Stimulated activated CD4-positive, alpha-beta T cell treated with anti-CD3 and anti-CD28 coated beads, Interleukin-12 subunit alpha, Interleukin-12 subunit beta, amount 100 ng/mL, for 4 hours (primary cell): ENCODE measurements around the gene ABCA12.

ENCODE experiments used
- DNase-seq: peaks from one replicate; pipeline ENCODE4 v3.0.0-alpha.2; 2020

ABCA12 gene

DNA sequence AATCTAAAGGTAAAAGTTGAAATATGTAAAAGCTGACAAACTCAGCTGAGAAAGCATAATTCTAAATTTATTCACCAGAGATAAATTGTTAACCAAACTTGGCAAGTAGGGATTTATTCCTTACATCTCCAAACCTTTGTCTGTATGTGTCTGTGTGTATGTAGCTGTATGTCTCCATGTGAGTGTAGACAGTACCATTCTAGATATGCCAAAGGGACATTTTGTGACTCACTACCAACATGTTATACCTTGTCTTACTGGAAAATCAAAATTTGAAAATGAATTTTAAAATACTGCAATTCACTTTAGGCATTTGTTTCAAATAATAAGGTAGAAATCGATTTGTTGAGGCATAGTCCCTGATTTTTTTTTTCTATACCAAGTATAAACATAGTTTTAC is 102.1 kb downstream of the ABCA12 start:
- DNase-seq: no peak

DNA sequence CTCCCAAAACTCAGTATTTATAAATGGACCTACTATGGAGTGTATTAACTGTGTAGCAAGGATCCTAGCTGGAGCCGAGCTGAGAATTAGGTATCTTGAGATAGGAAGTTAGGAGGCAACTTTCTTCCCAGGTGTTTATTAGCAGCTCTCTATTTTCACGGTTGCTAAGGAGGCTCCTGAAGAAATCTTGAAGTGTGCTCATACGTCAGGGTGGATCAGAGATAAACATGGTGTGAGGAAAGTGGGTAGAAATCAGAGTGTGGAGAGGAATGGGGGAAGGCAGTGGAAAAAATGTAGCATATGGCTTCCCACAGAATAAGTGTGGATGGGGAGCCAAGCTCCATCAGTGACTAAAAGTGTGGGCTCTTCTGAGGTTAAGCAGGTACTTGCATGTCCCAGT is 104.3 kb downstream of the ABCA12 start:
- no peak for DNase-seq

DNA sequence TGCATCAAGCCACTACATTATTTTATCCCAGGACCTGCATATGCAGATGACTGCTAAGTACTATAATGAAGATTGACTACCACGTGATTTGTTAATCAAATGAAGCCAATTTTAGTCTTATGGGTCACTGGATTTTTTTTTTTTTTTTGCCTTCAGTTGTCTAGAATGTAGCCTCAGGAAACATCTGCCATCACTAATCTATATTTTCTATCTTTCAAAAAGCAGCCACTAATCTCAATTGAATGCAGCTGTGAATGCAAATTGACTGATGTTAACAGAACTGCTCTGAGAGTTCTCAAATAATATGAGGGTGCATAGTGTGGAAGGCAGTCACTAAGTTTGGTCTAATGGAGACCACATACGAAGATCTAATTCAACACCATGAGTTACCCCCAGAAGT is 106.3 kb downstream of the ABCA12 start:
- no peak for DNase-seq

DNA sequence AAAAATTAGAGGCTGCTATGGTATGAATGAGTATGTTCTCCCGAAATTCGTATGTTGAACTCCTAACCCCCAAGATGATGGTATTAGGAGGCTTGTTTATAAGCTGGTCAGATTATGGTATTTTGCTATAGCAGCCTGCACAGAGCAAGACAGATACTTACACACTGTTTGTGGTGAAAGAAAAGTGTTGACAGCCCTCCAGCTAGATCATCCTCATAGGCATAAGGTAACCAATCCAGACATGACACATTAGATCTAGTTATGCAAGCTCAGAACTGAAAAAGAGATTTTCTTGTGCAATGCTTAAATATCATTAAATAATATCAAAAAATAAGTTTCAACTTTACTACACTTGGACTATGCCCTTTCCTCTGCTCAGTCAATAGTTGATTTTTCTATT is 107.1 kb downstream of the ABCA12 start:
- DNase-seq: no peak

DNA sequence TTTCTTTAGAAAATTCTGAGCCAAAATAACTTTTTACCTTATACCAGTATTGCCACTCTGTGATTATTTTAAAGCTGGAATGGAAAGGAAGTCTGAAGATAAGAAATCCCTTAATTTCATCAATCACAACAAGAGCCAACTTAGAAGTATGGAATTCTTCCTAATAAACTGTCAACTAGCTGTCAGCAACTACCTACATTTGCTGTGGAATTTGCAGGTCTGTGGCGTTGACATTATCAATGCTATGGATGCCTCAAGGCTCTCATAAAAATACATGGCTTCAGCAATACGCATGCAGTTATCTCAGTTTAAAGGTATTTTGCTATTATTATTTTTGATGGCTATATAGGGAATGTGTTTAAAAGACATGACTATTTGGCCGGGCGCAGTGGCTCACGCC is 108.5 kb downstream of the ABCA12 start:
- no peak for DNase-seq

DNA sequence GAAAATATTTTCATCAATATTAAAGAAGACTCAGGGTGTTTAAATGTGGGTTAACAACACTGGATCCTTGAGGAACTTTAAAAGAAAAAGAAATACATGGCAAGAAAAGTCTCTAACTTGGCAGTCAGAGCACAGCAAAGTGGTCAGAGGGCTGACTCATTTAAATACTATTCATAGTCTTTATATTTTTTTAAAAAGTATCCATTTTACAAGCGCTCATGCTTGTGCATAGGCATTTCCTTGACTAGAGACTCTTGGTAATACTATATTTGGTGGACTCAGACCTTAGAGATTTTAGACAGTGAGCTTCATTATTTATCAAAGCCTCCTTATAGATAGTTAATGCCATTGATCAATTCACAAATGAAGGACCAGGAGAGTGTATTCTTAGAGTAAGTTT is 110.2 kb downstream of the ABCA12 start:
- no peak for DNase-seq

DNA sequence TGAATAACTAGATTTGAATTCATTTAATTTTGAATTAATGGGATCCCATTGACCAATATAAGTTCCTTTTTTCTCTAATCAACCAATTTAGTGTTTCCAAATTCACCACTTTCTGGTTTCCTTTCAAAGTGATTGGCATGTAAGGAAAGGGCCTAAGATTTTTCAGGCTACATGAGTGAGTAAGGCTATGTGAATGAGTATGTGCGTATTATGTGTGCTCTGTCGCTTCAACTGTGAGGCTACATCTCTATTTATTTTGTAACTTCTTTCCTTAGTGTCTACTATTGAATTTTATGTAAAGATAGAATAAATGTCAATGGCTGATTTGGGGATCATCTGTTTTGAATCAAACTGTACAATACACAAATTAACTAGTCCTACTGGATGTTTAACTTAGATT is 110.6 kb downstream of the ABCA12 start:
- DNase-seq: no peak

DNA sequence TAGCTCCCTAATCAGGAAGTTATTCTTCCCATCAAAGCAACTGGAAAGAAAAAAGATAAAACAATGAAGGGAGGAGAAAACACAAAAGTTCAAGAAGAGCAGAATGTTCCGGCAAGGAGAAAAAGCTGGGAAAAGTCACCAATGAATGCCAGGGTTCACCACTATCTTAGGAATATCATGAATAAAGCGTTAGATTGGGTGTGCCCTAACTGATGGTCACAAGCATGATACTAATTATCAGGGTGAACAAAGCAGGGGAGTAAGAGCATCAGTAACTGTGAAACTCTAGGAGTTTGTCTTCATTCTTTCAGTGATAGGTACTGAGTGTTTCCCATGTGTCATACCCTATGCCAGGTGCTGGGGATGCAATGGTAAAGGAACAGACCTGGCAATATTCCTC is 115.5 kb downstream of the ABCA12 start:
- DNase-seq: no peak

DNA sequence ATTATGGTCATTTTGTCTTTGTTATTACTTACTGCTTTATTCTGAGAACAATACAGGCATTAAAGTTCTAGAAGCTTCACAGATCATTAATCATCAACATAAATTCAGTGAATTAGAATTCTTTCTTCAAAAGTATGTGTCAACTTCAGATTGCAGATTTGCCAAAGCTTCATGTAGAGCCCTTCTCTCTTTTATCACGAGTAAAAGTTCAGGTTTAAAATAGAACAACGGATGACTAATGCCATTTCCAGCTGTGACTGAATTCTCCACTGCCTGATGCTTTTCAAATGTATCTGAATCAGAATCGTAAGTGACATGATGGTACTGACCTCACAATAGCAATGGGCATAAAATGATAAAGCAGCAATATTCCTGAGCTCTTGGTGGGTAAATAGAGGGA is 116.0 kb downstream of the ABCA12 start:
- no peak for DNase-seq

DNA sequence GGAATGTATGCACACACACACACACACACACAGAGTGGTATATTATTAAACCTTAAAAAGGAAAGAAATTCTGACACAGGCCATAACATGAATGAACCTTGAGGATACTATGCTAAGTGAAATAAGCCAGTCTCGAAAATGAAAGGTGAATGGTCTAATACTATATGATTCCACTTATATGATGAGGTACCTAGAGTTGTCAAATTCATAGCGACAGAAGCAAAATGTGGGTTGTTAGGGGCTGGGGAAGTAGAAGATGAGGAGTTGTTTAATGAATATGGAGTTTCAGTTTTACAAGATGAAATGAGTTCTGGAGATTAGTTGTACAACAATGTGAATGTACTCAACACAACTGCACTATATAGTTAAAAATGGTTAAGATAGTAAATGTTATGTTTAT is 118.1 kb downstream of the ABCA12 start:
- no peak for DNase-seq

DNA sequence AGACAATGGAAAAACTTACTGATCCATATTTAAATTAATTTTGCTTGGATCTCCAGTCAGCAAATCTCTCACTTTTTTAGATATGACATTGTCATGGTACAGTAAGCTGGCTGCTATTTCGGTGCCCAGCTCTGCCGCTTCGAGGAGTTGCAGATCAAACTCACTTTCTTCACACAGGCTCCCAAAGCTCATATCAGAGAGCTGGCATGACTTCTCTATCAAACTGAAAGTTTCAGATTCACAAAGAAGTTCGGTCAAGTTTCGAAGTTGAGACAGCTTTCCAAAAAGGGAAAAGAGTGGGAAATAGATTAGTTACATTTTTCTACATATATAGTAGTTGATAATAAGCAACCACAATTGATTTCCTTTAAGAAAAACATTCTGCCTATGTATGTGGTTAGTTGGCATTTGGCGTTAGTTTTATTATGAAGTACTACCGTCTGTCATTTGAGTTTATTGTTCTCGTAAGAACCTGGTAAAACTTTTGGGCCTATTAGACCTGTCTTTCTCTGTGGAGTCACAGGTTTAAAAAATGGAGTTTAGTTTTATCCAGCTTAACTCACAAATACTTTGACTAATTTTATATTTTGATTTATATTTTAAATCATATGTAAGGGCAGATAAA is 118.8 kb downstream of the ABCA12 start:
- DNase-seq: no peak

DNA sequence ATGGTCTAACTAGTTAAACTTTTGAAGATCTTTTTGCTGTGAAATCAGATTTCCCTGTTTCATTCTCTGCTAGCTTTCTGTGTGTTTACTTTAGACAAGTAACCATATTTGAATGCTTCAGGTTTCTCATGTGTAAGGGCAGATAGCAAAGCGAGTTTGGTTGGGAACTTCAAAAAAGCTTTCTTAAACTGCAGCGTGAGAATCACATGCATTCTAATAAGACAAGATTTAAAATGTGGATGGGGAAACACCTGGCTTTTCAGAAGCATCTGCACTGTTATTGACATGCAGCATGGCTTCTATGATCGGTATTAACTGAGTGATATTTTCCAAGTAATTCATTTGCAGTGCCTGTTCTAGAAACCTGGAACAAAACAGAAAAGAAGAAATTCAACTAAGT is 119.3 kb downstream of the ABCA12 start:
- DNase-seq: no peak

DNA sequence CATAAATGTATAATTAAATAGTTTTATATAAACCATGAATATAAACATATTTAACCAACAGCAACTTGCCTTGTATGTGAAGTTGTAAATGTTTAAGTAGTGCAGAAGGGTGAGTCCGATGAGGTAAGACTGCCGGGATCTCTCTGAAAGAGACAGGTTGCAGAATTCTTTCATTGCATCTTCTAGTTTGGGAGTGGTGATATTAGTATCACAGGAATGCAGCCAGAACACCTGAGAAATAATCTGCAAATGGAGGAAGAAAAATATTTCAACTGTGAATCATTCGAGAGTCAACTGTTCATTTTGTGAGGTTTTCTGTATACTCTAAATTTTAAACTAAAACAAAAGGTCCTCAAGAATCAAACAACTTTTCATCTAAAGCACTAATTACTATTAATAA is 123.0 kb downstream of the ABCA12 start:
- no peak for DNase-seq

DNA sequence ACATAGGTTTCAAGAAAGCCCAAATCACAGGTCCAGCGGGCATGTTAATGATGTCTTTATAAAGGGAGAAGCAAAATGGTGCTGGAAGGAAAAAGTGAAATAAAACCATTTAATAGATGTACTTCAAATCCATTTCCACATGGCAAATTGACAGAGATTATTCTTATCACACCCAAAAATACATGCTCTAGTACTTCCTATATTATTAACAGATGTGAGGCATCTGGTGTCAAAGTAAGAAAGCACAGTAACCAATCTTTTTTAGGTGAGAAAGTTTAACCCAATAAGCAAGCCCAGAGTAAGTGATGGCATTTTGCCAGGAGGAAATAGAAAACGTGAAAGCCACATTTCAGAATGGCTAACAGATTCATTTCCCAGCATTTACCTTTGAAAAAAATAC is 128.0 kb downstream of the ABCA12 start:
- no peak for DNase-seq

DNA sequence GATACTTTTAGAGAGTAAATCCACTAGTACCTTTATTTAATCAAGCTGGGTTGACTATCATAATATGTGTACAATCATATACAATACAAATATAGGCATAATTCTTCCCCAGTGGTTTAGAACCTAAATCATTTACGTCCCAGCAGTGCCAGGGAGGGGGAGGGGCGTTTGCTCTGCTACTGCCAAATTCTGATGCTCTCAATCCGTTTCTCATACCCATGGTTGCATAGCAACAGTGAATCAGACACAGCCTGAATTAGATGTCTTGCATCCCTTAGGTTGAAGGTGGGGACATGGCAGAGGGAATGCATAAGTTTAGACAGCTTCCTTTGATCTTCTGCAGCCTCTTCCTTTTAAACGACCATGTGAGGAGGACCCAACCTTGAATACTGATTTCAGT is 135.4 kb downstream of the ABCA12 start:
- DNase-seq: no peak

DNA sequence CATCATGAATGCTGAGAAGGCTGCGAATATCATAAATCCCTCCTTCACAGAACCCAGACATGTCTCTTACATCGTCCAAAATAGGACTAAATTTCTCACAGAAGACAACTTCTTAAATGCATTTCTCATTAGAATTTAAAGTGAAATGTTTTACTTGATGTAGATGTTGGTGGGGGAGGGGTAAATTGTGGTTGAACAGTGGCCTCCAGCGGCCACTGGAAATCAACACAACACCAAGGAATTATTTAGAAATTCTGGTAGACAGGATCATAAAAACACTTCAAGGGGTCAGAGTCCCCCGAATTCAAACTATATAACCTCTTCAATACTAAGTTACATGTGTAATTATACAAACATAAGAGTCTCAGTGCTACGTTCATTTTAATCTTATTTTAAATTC is 135.9 kb downstream of the ABCA12 start:
- no peak for DNase-seq

DNA sequence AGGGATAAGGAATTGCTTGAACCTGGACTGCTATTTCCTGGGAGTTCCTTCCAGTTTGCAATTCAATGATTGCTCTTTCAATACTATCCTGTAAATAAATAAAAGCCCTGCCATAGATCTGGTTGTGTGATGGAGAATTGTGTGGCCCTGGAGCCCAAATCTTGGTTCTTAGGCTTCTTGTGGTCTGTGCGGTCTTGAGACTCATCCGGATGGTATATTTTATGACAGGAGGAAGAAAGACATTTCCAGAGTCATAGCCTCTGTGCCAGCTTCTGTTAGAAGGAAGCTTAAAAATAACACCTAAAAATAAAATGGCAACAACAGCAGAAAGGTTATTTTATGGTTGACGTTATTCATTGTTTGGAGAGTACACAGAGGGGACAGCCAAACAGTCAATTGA is 137.7 kb downstream of the ABCA12 start:
- DNase-seq: no peak

DNA sequence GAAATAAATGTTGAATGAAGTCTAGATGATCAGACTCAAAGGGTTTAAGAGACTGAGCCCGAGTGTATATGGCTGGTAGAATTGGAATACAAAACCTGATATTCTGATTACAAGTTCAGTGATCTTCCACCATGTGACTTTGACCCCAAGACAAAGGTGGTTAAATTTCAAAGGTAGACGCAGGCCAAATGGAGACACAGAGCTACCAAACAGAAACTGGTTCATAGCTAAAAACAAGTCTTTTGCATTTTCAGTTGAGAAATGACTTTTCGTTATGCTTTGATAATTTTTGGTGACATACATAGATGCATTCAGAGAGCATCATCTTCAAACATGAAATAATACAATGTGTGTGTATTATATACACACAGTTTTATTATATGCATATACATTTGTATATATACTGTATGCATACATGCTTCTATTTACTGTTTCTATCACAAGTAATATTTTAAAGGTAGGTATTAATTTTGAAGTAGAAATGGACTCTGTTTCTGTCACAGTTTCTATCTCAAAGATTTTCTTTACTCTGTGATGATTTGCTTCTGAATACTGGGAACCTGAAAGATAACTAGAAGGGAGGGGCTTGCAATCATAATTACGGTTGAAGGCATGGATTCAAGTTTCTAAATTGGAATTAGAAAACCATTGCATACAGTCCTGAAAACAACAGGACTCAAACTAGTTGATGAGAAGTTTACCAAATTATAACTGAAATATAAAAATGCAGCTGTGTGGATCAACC is 142.3 kb downstream of the ABCA12 start:
- no peak for DNase-seq

DNA sequence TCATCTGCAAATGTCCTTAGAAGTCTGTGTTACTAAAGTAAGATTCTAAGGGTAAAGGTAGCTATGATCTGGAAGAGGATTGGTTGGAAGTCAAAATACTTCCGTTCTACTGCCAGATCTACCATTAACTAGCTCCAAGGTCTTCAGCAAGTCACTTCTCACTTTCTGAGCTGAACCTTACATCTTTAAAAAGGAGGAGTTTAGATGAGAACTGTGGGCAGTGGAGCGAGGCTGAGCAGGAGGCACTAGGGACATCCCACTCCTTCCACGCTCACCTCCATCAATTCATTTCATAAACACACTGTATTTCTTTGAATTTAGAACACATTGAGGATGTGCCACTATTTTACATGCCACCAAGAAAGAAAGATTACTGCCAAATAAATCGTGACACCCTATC is 143.0 kb downstream of the ABCA12 start:
- no peak for DNase-seq

DNA sequence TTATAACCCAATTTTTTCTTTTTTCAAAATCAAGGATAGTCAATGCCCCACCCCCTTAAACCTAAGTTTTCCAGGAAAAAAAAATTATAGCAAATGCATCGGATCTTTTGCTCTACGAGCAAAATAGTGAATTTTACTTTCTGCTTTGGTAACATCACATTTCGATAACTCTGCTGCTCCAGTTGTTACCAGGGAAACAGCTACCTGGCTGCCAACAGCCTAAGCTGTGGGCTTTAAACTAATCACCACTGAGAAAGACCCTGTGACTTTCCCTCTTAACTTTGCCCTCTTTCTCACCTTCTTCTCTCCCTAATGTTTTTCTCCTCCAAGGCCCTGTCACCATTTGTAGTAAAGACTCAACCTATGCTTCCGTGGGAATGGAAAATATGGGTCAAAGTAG is 145.5 kb downstream of the ABCA12 start:
- DNase-seq: no peak

DNA sequence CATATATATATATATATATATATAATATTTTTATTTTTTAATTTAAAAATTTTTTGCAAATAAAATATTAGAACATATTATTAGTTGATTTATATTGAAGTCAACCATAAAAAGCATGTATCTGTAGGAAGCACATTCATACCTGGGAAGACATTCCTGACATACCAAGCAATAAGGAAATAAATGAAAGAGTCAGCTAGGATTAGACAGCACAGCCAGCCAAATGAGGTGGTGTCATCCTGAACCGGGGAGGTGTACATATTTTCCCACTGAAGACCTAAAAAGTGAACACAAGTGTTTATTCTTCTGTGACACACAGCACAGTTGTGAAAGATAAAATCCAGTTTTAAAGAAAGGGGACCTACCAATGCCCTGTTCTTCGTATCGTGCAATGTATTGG is 149.2 kb downstream of the ABCA12 start:
- DNase-seq: no peak

DNA sequence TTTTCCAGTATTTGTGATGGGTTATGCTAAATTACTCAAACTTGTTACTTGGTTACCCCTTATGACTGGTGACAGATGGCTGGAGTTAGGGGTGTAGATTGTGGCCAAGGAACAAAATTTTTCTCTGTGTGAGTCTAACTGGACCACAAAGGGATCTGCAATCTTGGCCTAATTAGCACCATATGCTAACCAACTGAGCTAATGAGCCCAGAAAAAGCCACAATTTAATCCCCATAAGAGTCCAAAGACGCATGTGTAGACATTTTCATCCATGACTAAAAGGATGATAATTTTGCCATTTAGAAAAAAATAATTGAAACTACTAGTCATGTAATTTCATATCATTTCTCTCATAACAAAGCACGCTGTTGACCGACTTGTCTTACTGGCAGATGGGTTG is 151.2 kb downstream of the ABCA12 start:
- no peak for DNase-seq

DNA sequence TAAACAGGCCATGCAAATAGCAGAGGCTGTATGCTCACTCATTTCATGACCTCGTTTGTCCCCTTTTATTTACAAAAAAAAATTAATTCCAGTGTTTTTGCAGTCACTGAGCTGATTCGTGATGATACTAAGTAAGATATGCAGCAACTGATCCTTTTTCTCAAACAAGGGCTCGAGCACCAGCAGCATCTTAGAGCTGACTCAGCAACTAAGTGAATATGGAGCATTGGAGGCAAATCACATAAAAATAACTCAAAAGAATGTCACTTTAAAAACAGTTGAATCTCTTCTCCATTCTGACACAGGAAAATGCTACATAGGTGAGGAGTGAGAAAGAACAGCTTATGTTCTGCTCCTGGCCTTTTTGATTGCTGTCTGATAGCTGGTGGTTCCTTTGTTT is 152.8 kb downstream of the ABCA12 start:
- DNase-seq: no peak

DNA sequence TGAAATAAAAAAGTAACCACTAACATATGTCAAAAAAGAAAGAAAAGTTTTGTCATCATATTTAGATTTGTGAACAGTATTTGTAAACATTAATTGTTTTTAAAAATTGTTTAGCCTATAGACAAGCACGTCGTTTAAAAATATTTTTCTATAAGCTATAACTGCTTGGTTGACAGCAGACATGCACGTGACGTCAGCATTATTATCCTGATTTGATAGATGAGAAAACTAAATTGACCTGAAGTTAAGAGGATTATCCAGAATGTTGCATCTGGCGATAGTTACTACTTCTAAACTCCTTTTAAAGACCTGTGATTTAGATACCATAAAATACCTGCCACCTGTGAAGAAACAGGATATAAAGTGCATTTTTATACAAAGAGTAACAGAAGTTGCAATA is 172.0 kb downstream of the ABCA12 start:
- DNase-seq: no peak

DNA sequence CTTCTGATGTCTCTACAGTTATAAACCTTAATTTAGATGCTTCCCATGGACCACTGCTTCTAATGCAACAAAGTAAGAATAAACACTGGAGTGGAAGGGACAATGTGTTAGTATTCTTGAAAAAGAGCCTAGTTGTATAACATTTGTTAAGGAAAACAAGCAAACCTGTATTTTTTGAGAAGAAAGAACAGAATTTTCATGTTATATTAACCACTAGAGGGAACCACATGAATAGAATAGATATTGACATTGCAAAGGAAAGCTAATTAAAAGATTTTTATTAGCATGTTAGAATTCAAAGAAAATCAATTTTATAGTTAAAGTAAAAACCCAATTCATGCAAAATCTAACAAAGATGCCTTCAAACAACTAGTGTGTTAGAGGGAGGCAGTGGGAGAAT is 177.7 kb downstream of the ABCA12 start:
- DNase-seq: no peak
